ENCODE data around the gene LZTS3.

The LZTS3 gene

DNA sequence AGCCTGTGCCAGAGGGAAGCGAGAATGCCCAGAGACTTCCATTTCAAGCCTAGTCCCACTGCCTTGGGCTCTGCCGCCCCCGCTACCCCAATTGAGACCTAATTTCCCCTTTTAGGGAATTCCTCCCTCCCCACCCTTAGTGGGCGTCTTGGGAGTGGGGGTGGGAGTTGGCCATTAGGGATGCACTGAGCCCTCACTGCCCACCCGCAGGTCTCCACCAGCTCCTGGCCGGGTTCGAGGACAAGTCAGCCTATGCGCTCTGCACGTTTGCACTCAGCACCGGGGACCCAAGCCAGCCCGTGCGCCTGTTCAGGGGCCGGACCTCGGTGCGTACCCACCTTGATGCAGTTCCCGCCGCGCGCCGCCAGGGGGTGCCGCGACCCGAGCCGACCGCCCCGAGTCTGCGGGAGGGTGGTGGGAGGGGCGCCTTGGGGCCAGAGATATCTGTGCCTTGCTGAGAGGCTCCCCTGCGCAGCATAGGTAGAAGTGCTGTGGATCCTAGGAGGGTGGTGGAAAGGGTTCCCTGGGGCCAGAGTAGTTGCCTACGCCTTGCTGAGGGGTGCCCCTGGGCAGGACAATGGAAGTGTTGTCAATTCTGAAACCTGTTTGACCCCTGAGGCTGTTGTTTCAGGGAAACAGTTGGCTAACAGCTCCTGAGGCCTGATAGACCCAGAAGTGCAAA is 45.1 kb upstream of the LZTS3 start (continued):
- TF ChIP-seq ZNF664 (tag by site-specific recombination; IDR thresholded peaks at IDR 0.05) = no peak
- no peak for TF ChIP-seq ZNF24 (tag by site-specific recombination; IDR thresholded peaks at IDR 0.05)
- TF ChIP-seq HOXD13 (CRISPR knock-in tag; IDR thresholded peaks at IDR 0.05; ENCODE audit: borderline replicate concordance) = no peak
- TF ChIP-seq ZNF747 (tag by site-specific recombination; IDR thresholded peaks at IDR 0.05) = no peak
- TF ChIP-seq, protein P1, sequence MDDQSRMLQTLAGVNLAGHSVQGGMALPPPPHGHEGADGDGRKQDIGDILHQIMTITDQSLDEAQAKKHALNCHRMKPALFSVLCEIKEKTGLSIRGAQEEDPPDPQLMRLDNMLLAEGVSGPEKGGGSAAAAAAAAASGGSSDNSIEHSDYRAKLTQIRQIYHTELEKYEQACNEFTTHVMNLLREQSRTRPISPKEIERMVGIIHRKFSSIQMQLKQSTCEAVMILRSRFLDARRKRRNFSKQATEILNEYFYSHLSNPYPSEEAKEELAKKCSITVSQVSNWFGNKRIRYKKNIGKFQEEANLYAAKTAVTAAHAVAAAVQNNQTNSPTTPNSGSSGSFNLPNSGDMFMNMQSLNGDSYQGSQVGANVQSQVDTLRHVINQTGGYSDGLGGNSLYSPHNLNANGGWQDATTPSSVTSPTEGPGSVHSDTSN (CRISPR knock-in tag; IDR thresholded peaks at IDR 0.05) = peak; percentile 68; the same call in 1 of the 2 replicates
- TF ChIP-seq GLI2 (tag by site-specific recombination; IDR thresholded peaks at IDR 0.05; ENCODE audit: borderline replicate concordance, low read depth) = no peak
- no peak for TF ChIP-seq ZNF514 (tag by site-specific recombination; IDR thresholded peaks at IDR 0.05)
- peak; percentile 53; the same call in 1 of the 2 replicates for TF ChIP-seq ZNF600 (tag by site-specific recombination; IDR thresholded peaks at IDR 0.05)
- TF ChIP-seq YY1 (tag by site-specific recombination; IDR thresholded peaks at IDR 0.05) = no peak
- TF ChIP-seq ZSCAN23 (tag by site-specific recombination; IDR thresholded peaks at IDR 0.05) = no peak
- TF ChIP-seq, protein P2, sequence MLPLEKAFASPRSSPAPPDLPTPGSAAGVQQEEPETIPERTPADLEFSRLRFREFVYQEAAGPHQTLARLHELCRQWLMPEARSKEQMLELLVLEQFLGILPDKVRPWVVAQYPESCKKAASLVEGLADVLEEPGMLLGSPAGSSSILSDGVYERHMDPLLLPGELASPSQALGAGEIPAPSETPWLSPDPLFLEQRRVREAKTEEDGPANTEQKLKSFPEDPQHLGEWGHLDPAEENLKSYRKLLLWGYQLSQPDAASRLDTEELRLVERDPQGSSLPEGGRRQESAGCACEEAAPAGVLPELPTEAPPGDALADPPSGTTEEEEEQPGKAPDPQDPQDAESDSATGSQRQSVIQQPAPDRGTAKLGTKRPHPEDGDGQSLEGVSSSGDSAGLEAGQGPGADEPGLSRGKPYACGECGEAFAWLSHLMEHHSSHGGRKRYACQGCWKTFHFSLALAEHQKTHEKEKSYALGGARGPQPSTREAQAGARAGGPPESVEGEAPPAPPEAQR (tag by site-specific recombination; IDR thresholded peaks at IDR 0.05) = no peak
- peak; percentile 26; the same call in 1 of the 2 replicates for TF ChIP-seq KLF8 (tag by site-specific recombination; IDR thresholded peaks at IDR 0.05)
- TF ChIP-seq, protein P3, sequence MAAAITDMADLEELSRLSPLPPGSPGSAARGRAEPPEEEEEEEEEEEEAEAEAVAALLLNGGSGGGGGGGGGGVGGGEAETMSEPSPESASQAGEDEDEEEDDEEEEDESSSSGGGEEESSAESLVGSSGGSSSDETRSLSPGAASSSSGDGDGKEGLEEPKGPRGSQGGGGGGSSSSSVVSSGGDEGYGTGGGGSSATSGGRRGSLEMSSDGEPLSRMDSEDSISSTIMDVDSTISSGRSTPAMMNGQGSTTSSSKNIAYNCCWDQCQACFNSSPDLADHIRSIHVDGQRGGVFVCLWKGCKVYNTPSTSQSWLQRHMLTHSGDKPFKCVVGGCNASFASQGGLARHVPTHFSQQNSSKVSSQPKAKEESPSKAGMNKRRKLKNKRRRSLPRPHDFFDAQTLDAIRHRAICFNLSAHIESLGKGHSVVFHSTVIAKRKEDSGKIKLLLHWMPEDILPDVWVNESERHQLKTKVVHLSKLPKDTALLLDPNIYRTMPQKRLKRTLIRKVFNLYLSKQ (tag by site-specific recombination; IDR thresholded peaks at IDR 0.05; ENCODE audit: borderline replicate concordance) = no peak
- TF ChIP-seq, protein P4, sequence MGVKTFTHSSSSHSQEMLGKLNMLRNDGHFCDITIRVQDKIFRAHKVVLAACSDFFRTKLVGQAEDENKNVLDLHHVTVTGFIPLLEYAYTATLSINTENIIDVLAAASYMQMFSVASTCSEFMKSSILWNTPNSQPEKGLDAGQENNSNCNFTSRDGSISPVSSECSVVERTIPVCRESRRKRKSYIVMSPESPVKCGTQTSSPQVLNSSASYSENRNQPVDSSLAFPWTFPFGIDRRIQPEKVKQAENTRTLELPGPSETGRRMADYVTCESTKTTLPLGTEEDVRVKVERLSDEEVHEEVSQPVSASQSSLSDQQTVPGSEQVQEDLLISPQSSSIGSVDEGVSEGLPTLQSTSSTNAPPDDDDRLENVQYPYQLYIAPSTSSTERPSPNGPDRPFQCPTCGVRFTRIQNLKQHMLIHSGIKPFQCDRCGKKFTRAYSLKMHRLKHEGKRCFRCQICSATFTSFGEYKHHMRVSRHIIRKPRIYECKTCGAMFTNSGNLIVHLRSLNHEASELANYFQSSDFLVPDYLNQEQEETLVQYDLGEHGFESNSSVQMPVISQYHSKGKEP (tag by site-specific recombination; IDR thresholded peaks at IDR 0.05) = no peak
- TF ChIP-seq ZNF2 (tag by site-specific recombination; IDR thresholded peaks at IDR 0.05) = peak; percentile 82; the same call in 1 of the 2 replicates
- peak; percentile 38; the same call in 1 of the 2 replicates for TF ChIP-seq SP3 (tag by site-specific recombination; IDR thresholded peaks at IDR 0.05)
- 0 out of 2 replicates have a peak, but pooled peaks have one; percentile 35 for TF ChIP-seq ZEB2 (tag by site-specific recombination; IDR thresholded peaks at IDR 0.05)
- no peak for TF ChIP-seq ZNF433 (tag by site-specific recombination; IDR thresholded peaks at IDR 0.05; ENCODE audit: low read depth)
- TF ChIP-seq ZXDB (tag by site-specific recombination; IDR thresholded peaks at IDR 0.05) = peak; percentile 63
- no peak for TF ChIP-seq ZNF16 (tag by site-specific recombination; IDR thresholded peaks at IDR 0.05; ENCODE audit: low read depth)
- TF ChIP-seq, protein P5, sequence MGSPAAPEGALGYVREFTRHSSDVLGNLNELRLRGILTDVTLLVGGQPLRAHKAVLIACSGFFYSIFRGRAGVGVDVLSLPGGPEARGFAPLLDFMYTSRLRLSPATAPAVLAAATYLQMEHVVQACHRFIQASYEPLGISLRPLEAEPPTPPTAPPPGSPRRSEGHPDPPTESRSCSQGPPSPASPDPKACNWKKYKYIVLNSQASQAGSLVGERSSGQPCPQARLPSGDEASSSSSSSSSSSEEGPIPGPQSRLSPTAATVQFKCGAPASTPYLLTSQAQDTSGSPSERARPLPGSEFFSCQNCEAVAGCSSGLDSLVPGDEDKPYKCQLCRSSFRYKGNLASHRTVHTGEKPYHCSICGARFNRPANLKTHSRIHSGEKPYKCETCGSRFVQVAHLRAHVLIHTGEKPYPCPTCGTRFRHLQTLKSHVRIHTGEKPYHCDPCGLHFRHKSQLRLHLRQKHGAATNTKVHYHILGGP (tag by site-specific recombination; IDR thresholded peaks at IDR 0.05) = no peak
- no peak for TF ChIP-seq OVOL3 (tag by site-specific recombination; IDR thresholded peaks at IDR 0.05)
- TF ChIP-seq, protein P6, sequence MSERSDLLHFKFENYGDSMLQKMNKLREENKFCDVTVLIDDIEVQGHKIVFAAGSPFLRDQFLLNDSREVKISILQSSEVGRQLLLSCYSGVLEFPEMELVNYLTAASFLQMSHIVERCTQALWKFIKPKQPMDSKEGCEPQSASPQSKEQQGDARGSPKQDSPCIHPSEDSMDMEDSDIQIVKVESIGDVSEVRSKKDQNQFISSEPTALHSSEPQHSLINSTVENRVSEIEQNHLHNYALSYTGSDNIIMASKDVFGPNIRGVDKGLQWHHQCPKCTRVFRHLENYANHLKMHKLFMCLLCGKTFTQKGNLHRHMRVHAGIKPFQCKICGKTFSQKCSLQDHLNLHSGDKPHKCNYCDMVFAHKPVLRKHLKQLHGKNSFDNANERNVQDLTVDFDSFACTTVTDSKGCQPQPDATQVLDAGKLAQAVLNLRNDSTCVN (tag by site-specific recombination; optimal IDR thresholded peaks at IDR 0.05) = peak; percentile 37
- TF ChIP-seq ZNF335 (tag by site-specific recombination; conservative IDR thresholded peaks at IDR 0.05) = no peak
- no peak for TF ChIP-seq MZF1 (tag by site-specific recombination; IDR thresholded peaks at IDR 0.05; ENCODE audit: borderline replicate concordance)
- TF ChIP-seq, protein P7, sequence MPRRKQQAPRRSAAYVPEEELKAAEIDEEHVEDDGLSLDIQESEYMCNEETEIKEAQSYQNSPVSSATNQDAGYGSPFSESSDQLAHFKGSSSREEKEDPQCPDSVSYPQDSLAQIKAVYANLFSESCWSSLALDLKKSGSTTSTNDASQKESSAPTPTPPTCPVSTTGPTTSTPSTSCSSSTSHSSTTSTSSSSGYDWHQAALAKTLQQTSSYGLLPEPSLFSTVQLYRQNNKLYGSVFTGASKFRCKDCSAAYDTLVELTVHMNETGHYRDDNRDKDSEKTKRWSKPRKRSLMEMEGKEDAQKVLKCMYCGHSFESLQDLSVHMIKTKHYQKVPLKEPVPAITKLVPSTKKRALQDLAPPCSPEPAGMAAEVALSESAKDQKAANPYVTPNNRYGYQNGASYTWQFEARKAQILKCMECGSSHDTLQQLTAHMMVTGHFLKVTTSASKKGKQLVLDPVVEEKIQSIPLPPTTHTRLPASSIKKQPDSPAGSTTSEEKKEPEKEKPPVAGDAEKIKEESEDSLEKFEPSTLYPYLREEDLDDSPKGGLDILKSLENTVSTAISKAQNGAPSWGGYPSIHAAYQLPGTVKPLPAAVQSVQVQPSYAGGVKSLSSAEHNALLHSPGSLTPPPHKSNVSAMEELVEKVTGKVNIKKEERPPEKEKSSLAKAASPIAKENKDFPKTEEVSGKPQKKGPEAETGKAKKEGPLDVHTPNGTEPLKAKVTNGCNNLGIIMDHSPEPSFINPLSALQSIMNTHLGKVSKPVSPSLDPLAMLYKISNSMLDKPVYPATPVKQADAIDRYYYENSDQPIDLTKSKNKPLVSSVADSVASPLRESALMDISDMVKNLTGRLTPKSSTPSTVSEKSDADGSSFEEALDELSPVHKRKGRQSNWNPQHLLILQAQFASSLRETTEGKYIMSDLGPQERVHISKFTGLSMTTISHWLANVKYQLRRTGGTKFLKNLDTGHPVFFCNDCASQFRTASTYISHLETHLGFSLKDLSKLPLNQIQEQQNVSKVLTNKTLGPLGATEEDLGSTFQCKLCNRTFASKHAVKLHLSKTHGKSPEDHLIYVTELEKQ (tag by site-specific recombination; IDR thresholded peaks at IDR 0.05; ENCODE audit: borderline replicate concordance) = no peak
- peak; percentile 95 for TF ChIP-seq GLIS1 (tag by site-specific recombination; IDR thresholded peaks at IDR 0.05)
- TF ChIP-seq GFI1B (tag by site-specific recombination; IDR thresholded peaks at IDR 0.05) = no peak
- TF ChIP-seq ZNF623 (tag by site-specific recombination; IDR thresholded peaks at IDR 0.05) = no peak
